Gastrocnemius medialis (tissue), 4 donors: Measurements from ENCODE around the gene OIP5.

Experiments
- CTCF ChIP-seq, 5 experiments: fragments of 450-650 bp in 3 of 5; fragments of 200-600 bp in 2 of 5; sonication (generic) in 2 of 5; IDR thresholded peaks in 4 of 5; conservative IDR thresholded peaks in 1 of 5; 1 replicate in 4 of 5; 2 replicates in 1 of 5; pipeline ENCODE4 v1.5.1; 2016 to 2019; ENCODE audit warnings: antibody characterized with exemption in 5 of 5, mild to moderate bottlenecking in 3 of 5, moderate library complexity in 3 of 5
- POLR2A ChIP-seq, 2 donors: fragments of 450-650 bp; IDR thresholded peaks; one replicate each; pipeline ENCODE4 v1.6.1; 2017; ENCODE audit warnings: antibody characterized with exemption in 2 of 2, mild to moderate bottlenecking in 2 of 2, moderate library complexity in 2 of 2

- no peak for TF ChIP-seq CTCF (IDR thresholded peaks at IDR 0.05 in 4 of 5, conservative IDR thresholded peaks at IDR 0.05 in 1 of 5)
- no peak for TF ChIP-seq POLR2A (IDR thresholded peaks at IDR 0.05)
Measured at GRCh38 chr15:41289953-41290352, 42.4 kb downstream of the OIP5 start.
